Left renal pelvis (tissue), 4 donors: ENCODE measurements around the gene STX1A. TPM values are rescaled to one million over a fixed set of nuclear protein-coding genes. Genes with fewer than 3 reads are reported as not detected.
"Not testable (repeated sequence)": the region's sequence is repeated elsewhere in the genome, so short reads cannot be mapped to it uniquely, and the experiment has no call there.

Experiments used
- DNase-seq, 4 donors: peaks; one replicate each; pipeline ENCODE4 v3.0.0-alpha.2; 2013; ENCODE audit warnings: low read depth in 4 of 4, low spot score in 3 of 4
- polyA plus RNA-seq, 4 donors: library from polyadenylated mRNA; unstranded; fragments of 120-200 nt; gene quantifications; one replicate each; pipeline ENCODE4 v1.2.1, GENCODE V29; 2013; ENCODE audit not compliant: insufficient read length in 4 of 4

Gene STX1A
- polyA plus RNA-seq, 4 donors, result 7.1 to 16.1 (median 7.6) TPM

DNA sequence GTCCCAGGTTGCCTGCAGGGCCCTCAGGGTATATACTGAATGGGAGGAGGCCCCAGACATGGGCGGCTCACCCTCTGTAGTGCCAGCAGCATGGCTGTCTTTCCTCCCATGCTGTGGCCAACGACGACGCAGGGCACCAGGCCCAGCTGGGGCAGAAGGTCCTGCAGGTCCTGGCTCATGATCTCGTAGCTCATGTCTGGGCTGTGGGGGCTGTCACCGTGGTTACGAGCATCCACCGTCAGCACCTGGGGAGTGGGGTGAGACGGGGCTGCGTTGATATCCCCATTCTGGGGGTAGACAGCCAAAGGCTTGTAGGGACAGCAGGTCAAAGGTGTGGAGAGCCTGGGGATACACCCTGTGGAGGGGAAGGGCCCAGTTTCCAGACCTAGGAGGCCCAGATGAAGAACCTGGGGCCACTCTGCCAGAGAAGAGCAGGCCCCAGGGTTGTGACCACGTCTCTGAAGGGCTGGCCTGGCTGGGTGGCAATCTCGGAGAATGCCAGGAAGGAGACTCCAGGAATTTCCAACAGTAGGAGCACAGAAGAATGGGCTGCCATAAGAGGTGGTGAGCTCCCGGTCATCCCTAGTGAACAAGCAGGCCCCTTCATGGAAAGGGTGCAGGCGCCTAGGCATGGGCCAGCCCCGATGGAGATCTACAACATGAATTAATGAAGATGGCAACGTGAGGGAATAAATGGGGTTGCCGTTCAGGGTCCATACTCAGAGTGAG is 18.2 kb upstream of the STX1A start:
- no peak for DNase-seq

DNA sequence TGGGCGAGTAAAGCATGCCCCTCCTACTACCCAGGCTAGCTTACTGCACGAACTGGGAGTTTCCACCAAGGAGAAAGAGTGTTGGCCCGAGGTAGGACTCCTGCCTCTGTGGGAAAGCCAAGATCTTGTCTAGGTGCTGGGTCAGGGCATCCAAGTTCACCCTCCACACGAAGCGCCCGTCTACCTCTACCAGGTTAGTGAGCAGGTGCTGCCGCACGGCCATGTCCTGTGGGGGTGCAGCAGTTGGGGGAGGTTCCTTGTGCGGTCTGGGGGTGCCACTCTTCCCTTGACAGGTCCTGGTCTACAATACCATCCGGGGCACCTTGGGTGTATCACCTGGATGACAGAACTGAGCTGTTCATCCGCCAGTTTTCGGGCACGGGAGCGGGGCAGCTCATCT is 17.4 kb upstream of the STX1A start:
- no peak for DNase-seq

DNA sequence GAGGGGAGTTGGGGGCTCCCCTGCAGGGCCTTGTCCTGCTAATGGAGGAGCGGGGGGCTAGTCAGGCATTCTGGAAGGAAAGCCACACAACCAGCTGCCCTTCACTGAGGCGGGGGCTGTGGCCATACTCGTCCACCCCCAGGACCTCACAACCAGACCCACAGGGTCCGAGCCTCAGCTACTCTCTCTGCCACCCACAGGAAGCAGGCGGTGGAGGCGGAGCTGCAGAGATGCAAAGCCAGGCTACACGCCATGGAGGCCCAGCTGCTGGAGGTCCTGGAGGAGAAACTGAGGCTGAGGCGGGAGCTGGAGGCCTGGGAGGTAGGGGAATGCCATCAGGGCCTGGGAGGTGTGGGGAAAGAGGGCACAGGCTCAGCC is 16.0 kb upstream of the STX1A start:
- no peak for DNase-seq

DNA sequence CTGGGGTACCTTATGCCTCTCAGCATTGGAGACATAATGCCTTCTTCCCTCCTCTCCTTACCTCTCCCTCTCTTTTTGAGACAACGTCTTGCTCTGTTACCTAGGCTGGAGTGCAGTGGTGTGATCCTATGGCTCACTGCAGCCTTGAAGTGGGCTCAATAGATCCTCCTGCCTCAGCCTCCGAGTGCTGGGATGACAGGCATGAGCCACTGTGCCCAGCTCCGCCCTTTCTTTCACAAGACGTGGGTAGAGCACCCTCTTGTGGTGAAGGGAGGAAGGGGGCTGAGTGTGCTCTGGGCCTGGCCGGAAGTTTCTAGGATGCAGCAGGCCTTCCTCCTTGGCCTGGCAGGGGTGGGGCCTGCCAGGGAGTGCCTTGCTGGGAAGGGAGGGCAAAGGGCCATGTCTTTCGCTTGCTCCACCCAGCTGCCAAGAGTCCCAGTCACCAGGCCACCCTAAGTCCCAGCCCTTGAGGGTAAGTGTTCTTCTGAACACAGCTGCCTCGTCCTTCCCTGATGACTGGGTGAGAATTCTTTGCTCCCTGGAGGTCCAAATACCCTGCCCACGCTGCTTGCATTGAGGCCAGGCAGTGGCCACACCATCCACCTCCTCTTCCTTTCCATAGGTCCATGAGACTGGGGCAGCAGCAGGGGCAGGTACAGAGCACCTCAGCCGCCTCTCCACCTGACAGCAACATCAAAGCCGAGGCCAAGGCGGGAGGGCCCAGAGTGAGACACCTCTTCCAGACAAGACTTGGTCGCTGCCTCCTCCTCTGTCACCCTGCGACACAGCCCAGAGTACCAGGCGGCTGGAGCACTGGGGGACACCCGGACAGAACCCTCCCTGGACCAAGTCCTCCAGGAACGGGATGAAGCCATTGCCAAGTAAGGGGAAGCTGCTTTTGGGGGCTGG is 15.4 kb upstream of the STX1A start:
- no peak for DNase-seq

DNA sequence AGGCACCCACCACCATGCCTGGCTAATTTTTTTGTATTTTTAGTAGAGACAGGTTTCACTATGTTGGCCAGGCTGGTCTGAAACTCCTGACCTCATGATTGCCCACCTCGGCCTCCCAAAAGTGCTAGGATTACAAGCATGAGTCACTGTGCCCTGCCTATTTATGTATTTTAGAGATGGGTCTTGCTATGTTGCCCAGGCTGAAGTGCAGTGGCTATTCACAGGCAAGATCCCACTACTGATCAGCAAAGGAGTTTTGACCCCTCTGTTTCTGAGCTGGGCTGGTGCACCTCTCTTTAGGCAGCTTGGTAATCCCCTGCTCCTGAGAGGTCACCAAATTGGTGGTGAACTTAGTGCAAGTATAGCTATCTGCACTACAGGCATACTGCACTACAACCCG is 12.9 kb upstream of the STX1A start:
- DNase-seq, result no peak

DNA sequence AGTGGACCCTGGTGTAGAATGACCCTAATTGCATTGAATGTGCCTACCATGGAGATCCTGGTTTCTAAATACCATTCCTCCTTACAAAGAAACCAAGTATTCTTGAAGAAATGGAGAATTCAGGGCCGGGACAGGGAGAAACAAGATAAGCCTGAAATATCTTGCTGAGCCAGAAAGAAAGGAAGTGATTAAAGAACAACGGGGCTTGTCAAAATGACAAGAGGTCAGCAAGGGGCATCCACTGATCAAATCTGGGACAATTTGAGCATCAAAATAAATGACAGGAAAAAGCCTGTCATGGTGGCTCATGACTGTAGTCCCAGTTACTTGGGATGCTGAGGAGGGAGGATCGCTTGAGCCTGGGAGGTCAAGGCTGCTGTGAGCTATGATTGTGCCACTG is 11.0 kb upstream of the STX1A start:
- DNase-seq, result no peak

DNA sequence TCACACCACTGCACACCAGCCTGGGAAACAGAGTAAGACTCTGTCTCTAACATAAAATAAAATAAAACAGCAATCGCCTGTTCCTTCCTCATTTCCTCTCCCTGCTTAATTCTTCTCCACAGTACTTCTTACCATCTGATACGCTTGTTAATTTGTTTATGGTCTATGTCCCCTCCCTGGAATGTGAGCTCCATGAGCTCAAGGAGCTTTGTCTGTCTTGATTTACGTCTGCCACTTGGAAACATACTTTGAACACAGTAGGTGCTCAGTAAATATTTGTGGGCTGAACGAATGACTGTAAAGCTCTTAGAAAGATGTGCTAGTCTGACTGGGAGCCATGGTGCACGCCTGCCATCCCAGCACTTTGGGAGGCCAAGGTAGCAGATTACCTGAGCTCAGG is 9.1 kb upstream of the STX1A start:
- DNase-seq, result no peak

DNA sequence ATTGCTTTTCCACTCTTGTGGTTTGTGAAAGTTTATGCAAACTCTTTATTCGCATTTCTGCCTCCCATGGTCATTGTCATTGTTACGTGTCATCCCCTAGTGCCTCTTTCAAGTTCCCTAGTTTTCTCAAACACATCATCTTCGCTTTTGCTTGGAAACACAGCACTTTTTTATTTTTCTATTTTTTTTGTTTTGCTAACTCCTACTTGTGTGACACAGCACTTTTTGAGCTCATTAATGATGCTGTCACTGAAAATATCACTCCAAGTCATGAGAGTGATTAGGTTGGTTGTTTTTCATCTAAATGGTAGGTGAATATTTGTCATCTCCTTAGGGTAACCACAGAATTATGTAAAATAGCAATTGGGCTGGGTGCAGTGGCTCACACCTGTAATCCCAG is 8.5 kb upstream of the STX1A start:
- no peak for DNase-seq

DNA sequence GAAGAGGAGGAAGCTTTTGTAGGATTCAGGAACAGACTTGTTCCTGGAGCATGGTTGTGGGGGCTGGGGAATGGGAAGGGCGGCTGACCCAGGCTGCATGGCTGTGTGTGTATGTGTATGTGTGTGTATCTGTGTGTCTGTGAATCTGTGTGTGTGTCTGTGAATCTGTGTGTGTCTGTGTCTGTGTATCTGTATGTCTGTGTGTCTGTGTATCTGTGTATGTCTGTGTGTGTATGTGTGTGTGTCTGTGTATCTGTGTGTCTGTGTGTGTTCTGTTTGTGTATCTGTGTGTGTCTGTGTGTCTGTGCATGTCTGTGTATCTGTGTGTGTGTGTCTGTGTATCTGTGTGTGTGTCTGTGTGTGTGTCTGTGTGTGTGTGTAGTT is 6.6 kb upstream of the STX1A start:
- DNase-seq, result no peak

DNA sequence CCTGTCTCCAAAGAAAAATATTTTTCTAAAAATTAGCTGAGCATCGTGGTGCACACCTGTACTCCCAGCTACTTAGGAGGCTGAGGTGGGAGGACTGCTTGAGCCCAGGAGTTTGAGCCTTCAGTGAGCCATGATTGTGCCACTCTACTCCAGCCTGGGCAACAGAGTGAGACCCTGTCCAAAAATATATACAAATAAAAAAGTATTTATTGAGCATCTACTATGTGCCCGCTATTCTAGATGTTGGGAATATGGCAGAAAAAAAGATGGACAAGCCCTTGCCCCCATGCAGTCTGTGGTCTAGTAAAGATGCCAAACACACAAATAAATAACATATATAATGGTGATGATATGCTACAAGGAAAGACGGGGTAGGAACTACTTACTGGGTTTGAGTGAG is 4.3 kb upstream of the STX1A start:
- DNase-seq, result no peak

DNA sequence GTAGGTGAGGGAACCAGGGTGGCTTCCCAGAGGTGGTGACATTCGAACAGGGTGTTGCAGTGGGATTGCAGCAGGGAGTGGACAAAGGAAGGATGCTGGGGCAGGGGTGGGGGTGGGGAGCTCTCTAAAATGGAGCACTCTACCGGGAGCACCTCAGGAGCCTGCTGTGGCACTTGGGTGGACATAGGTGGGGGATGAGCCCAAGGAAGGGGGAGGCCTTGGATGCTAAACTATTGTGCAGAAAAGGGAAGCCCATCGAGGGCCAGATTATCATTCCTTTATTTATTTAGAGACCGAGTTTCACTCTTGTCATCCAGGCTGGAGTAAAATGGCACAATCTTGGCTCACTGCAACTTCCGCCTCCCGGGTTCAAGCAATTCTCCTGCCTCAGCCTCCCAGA is 3.3 kb upstream of the STX1A start:
- no peak for DNase-seq

DNA sequence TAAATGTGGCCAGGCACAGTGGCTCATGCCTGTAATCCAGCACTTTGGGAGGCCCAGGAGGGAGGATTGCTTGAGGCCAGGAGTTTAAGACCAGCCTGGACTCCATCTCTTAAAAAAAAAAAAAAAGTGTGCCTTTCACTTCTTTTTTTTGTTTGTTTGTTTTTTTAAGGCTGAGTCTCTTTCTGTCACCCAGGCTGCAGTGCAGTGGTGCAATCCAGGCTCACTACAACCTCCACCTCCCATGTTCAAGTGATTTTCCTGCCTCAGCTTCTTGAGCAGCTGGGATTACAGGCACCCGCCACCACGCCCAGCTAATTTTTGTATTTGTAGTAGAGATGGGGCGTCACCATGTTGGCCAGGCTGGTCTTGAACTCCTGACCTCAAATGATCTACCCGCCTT is 2.7 kb upstream of the STX1A start:
- DNase-seq, result not testable (repeated sequence)

DNA sequence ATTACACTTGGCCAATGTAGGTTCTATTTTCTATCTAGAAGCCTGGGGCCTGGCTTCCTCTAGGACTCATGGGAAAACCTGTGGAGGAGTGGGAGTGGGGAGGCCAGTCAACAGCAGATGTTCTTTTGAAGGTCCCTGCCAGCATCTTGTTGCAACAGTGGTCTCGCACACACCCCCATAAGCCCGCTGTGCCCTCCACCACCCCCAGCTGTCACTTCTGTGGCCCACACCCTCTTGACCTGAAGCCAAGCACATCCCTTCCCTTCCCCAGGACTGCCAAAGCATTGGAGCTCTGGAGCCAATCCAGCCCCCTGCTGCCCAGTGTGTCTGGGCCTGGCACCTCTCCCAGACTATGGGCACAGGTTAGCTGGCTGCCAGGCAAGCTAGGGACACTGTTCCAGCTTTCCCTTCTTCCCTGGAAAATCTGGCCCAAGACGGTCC is 1.9 kb upstream of the STX1A start:
- DNase-seq, result no peak

DNA sequence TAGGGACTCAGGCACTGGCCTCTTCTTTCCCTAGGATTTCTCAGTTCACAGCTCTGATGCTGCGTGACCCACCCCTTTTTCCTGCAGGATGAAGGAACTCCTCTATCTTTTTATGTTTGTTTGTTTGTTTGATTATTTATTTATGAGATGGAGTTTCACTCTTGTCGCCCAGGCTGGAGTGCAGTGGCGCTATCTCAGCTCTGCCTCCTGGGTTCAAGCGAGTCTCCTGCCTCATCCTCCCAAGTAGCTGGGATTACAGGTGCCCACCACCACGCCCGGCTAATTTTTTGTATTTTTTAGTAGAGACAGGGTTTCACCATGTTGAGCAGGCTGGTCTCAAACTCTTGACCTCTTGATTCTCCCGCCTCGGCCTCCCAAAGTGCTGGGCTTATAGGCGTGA is 974 bp upstream of the STX1A start:
- not testable (repeated sequence) for DNase-seq

DNA sequence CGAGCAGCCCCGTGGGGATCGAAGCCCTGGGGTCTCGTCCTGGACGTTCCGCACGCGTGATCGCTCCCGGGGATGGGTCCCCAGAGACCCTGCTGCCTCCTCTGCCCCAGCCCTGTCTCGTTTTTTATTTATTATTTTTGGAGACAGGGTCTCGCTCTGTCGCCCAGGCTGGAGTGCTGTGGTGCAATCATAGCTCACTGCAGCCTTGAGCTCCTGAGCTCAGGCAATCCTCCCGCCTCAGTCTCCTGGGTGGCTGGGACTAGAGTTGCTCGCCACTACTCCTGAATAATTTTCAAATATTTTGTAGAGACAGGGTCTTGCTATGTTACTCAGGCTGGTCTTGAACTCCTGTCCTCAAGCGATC is 319 bp upstream of the STX1A start:
- no peak for DNase-seq

DNA sequence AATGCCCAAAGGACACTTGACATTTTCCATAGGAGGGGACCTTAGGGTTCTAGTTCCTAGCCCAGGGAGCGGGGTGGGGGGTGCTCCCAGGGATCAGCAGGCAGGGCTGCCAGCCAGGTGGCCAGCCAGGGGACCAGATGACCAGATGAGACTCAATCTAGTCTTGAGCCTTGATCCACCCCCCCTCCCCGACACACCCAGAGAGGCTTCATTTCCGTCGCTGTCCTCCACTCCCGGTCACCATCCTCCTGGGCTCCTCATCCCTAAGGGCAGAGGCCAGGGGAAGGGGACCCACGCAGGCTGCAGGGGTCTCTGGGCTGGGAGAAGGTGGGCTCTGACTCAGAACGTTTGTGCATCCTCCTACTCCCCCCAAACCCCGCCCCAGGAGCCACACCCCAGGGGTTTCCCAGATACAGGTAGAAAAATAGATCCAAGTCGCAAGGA is 1.0 kb downstream of the STX1A start:
- no peak for DNase-seq

DNA sequence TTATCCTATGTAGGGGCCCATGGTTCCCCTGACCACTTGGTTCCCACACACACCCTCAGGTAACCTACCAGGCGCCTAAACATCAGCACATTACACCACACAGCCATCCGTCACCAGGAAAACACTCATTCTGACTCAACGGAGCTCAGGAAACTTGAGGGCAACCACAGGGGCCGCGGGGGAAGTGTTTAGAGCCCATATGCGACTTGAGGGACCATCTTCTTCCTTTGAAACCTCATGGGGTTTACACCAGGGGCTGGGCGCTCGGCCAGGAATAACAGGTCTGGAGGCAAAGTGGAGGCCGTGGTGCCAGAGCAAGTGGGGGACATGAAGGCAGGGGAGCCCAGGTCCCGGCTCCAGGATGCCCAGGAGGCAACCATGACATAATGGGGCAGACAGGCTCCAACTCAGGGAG is 1.5 kb downstream of the STX1A start:
- DNase-seq, result no peak

DNA sequence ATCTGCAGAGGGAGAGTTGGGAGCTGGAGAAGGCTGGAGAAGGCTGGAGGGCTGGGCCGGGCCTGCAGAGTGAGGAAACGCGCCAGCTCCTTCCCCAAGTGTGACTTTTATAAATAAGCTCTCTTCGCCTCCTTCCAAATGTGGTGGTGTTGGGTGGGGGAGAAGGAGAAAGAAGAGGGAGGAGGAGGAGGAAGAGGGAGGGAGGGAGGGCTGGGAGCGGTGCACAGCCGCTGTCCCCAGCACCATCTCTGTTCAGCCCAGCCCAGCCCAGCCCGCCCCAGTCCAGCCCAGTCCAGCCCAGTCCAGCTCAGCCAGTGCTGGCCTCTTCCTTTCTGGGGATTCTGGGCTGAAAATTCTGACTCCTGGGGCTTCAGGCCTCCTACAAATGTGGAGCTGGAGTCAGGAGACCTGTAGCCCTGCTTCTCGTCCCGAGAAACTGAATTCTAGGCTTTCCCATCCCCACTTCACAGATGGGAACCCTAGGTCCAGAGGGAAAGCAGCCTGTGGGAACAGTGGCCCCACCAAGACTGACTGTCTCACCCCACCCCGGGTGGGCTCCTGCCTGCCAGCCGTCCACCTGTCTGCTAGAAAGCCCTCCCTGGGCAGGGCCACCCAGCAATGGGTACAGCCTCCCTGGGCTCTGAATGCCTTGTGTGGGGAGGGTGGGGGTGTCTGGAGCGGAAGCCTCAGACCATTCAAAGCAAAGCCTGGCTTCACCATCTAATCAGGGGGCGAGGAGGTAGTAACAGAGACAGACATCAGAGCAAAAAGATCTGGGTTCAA is 2.3 kb downstream of the STX1A start:
- no peak for DNase-seq

DNA sequence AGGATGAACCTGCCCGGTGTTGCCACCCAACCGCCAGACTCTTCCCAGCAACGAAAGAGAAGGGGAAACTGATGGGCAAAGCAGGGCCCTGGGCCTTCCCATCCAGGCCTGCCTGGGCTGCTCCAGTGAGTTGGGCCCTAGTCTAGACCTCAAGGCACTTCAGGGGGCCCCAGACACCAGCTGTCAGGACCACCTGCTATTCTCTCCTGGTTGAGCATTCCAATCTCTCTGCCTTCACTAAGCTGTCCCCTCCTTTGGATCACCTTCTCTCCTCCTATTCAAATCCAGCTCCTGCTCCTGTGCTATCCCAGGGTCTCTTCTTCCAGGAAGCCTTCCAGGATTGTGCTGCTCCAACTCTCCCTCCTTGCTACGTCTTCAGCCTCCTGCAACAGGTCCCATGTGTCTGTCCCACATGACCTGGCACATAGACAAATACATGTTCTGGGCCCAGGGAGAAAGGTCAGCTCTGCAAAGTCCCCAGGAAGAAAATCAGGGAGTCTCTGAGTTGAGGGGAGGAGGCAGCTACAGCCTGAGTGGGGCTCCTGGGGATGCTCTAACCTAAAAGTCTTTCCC is 3.1 kb downstream of the STX1A start:
- no peak for DNase-seq

DNA sequence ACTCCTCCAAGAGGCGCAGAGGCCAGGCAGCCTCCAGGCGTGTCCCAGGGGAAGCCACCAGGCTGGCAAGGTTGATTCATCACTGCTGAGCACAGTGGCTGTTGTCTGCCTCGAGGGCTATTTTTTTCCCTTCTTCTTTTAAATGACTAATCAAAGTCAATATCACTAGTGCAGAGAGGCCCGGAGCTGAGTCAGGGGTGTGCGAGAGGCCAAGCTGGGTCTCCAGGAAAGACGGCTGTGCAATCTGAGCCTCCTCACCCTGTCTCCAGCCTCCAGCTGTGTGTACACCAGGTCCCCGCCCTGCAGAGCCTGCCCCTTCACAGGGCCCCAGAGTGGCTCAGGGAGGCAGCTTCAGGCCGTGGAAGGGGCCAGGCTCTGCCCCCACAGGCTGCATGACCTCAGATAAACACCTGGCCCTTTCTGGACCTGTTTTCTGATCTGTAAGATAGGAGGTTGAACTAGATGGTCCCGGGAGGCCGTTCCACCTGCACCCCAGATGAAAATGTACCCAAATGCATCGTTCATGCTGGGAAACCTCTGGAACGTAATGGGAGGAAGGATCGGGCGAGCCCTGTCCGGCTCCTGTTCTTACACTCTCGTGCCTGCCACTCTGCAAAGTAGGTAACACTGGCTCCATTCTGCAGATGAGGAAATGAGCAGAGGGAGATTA is 3.7 kb downstream of the STX1A start:
- no peak for DNase-seq
